Endothelial cell of umbilical vein (primary cell): ENCODE data around the gene IRF1.

Experiments
- GATA2 ChIP-seq: IDR thresholded peaks from 2 replicates; pipeline ENCODE4 v1.7.0; 2011; ENCODE audit warnings: low read depth, mild to moderate bottlenecking, moderate library complexity, mixed read lengths, low read length; ENCODE audit not compliant: insufficient read length, insufficient read depth
- POLR2A ChIP-seq: IDR thresholded peaks from 2 replicates; pipeline ENCODE4 v1.6.1; 2012; ENCODE audit warnings: low read depth, mild to moderate bottlenecking, control low read depth, low read length
- TF ChIP-seq, protein P1 (sequence below), 2 donors: IDR thresholded peaks; 1 replicate in 1 of 2; 2 replicates in 1 of 2; pipeline ENCODE4 v1.5.1; 2011; ENCODE audit warnings: low read length in 2 of 2, mild to moderate bottlenecking in 2 of 2, moderate library complexity in 2 of 2, control low read depth in 1 of 2, inconsistent platforms in 1 of 2, low read depth in 1 of 2; ENCODE audit not compliant: insufficient read depth in 1 of 2; ENCODE audit errors: extremely low read depth in 1 of 2

DNA sequence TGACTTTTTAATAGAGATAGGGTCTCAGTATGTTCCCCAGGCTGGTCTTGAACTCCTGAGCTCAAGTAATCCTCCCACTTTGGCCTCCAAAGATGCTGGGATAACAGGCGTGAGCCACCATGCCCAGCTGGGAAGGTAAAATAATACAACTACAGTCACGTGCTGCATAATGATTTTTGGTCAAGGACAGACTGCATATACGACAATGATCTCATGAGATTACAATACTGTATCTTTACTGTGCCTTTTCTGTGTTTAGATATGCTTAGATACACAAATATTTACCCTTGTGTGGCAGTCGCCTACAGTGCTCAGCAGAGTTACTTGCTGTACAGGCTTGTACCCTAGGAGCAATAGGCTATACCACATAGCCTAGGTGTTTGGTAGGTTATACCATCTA lies 14.2 kb upstream of the IRF1 start:
- TF ChIP-seq, protein P1, sequence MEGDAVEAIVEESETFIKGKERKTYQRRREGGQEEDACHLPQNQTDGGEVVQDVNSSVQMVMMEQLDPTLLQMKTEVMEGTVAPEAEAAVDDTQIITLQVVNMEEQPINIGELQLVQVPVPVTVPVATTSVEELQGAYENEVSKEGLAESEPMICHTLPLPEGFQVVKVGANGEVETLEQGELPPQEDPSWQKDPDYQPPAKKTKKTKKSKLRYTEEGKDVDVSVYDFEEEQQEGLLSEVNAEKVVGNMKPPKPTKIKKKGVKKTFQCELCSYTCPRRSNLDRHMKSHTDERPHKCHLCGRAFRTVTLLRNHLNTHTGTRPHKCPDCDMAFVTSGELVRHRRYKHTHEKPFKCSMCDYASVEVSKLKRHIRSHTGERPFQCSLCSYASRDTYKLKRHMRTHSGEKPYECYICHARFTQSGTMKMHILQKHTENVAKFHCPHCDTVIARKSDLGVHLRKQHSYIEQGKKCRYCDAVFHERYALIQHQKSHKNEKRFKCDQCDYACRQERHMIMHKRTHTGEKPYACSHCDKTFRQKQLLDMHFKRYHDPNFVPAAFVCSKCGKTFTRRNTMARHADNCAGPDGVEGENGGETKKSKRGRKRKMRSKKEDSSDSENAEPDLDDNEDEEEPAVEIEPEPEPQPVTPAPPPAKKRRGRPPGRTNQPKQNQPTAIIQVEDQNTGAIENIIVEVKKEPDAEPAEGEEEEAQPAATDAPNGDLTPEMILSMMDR (IDR thresholded peaks at IDR 0.05; ENCODE audit: extremely low read depth in 1 of 2, insufficient read depth in 1 of 2, low read depth in 1 of 2, low read length in 2 of 2): no peak
- TF ChIP-seq GATA2 (no peak), POLR2A (no peak)
